Stimulated activated CD8-positive, alpha-beta memory T cell treated with anti-CD3 and anti-CD28 coated beads, Interleukin-15, amount 100 ng/mL, for 48 hours (primary cell): ENCODE data around the gene GINS3.

ENCODE experiments used
- DNase-seq, 2 donors: peaks; one replicate each; pipeline ENCODE4 v3.0.0-alpha.2; 2020; ENCODE audit warnings: low read depth in 2 of 2

Gene GINS3

DNA sequence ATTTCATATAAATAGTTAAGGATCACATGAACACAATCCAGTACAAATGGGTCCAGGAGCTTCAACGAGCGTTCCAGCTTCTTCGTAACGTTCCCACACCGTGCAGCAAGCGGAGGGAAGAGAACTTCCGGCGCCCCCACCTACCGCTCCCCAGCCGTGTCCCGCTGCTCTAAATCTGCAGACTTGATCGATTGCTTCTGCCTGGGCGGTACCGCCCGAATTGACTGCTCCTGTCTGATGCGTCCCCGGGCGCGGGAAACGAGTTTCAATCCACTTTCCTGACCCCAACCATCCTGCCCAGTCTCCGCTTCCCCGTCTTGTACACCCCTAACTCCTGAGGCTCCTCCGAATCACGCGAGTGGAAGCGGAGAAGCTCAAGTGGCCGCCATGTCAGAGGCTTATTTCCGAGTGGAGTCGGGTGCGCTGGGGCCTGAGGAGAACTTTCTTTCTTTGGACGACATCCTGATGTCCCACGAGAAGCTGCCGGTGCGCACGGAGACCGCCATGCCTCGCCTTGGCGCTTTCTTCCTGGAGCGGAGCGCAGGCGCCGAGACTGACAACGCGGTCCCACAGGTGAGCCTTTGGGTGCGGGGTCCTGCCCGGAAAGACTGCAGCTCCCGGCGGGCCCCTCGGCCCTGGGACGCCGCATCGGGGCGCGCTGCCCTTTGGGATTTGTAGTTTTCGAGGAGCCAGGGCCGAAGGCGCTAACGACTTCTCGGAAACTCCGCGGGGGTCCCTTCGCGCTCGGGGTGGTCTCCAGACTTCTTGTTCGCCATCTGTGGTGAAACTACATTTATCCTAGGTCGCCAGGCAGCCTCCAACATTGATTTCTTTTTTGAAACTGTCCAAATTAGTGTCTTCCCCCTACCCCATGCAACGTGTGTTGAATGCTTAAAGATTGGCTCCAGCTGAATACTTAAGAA, at the start of gene GINS3:
Gene GINS3, plus strand, starts transcription at position 257 of the 923 bp plus-strand sequence. Its CDS starts 131 bp downstream, at position 388.
- DNase-seq, result peak; percentile 78

GRCh38 chr16:58343562-58343961, 48.7 kb upstream of the GINS3 start:
- DNase-seq, result no peak

DNA sequence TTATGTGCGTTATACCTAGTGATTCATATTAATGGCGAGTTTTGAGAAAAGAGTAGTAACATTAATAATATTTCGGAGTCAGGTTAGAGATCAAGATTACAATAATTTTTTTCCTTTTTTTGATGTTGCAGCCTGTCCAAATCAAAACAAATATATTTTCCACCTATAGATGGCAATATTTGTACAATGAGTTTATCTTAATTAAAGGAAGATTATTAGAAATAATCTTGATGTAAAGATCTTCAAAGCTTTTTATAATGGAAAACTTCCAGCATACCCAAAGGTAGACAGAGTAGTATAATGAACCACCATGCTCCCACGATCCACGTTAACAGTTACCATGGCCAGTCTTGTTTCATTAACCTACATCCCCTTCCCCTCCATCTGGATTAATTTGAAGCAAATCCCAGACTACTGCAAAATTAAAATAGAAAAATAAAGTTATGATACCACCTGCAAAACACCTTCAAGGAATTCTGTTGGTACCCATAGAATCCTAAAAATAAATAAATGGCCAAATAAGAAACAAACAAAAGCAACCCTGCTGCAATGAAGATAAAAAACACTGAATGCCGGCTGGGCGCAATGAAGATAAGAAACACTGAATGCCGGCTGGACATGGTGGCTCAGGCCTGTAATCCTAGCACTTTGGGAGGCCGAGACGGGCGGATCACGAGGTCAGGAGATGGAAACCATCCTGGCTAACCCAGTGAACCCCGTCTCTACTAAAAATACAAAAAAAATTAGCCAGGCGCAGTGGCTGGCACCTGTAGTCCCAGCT, 46.5 kb upstream of the GINS3 start:
- no peak for DNase-seq

GRCh38 chr16:58346831-58347371, 45.4 kb upstream of the GINS3 start:
- DNase-seq, result no peak

- DNase-seq, result no peak
These were observed 43.3 kb upstream of the GINS3 start for GRCh38 chr16:58348986-58349385.

DNA sequence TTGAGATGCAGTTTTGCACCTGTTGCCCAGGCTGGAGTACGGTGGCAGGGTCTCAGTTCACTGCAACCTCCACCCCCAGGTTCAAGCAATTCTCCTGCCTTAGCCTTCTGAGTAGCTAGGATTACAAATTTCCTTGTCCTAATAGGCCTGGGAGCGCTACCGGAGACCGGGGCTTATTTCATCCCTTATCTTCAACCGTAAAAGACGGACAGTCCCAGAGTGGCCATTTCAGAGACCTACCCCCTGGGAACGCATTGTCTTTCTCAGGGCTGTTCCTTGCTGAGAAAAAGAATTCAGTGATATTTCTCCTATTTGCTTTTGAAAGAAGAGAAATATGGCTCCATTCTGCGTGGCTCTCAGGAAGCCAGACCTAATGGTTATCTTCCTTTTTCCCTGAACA, 39.6 kb upstream of the GINS3 start:
- DNase-seq, result no peak

GRCh38 chr16:58360041-58360634, 32.1 kb upstream of the GINS3 start:
- DNase-seq, result no peak

GRCh38 chr16:58361726-58362125, 30.5 kb upstream of the GINS3 start:
- no peak for DNase-seq

- no peak for DNase-seq
These were observed 28.4 kb upstream of the GINS3 start for GRCh38 chr16:58363746-58364393.

GRCh38 chr16:58365623-58366022, 26.6 kb upstream of the GINS3 start:
- DNase-seq, result no peak

DNA sequence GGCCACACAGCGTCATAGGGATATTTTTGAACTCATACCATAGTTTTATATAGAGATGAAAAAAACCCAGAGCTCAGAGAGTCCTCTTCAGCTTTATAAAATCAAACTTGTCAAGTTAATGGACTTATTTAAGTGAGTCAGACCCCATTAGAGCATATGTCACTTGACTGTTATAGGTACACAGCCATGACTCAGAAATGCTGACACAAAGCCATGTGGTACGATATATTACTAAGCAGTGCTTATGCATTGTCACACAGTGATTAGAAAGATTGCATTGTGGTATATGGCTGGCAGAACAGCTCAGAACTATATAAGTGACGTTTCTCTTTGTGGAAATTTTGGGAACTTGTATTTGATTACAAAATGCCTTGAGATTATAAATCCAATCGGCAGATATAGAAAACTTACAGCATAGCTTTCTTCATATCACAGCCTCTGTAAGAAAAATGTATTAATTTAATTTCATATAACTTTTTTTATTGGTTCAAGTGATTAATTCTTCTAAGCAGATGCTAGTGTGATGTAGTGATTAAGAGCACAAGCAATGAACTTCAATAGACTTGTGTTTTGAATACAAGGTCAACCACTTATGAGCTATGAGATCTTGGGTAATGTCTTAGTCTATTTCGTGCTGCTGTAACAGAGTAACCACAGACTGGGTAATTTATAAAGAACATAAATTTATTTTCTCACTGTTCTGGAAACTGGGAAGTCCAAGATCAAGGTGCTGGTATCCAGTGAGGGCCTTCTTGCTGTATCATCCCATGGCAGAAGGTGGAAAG, 25.8 kb upstream of the GINS3 start:
- DNase-seq, result no peak

DNA sequence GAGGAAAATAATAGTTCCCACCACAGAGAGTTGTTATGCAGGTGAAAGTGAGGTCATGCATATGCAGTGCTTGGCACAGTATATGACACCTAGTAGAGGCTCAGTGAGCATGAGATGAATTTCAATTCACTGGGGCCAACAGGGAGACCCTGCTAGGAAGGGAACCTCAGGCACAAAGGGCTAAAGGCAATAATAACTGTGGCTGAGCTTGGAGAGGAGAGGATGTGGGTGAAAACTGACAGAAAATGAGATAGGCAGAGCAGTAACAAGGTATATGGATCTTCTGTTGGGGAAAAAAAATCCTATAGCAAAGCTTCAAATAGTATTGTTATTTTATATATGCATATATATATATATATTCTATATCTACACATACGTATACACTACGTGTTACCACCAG, 25.0 kb upstream of the GINS3 start:
- DNase-seq, result no peak

DNA sequence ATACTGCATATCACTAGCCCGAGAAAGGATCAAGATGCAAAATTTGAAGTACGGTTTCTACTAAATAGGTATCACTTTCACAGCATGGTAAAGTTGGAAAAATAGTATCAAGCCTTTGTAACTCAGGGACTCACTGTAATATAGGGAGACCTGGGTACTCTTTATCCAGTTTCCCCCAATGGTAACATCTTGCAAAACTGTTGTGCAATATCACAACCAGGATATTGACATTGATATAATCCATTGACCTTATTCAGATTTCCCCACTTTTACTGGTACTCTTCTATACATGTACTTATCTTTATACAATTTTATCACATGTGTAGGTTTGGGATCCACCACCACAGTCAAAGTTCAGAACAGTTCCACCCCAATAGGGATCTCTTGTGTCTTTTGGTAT, 20.4 kb upstream of the GINS3 start:
- no peak for DNase-seq

- DNase-seq, result no peak
These were observed 16.9 kb upstream of the GINS3 start for GRCh38 chr16:58375386-58375785.

DNA sequence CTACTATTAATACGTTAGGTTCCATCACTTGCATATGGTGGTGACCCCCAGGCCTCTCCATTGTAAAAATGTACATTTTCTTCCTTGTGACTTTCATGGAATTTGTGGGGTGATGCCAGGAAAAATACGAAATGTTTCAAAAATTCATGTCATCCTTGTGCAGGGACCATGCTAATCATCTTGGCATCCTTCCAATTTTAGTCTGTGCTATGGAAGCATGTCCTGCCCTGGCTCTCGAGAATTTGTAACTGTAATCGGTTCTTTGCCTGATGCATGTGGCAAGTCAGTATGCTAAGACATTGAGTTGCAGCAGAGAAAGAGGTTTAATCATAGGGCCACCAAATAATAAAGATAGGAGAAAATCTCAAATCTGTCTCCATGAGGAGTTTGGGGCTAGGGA, 14.3 kb upstream of the GINS3 start:
- no peak for DNase-seq

DNA sequence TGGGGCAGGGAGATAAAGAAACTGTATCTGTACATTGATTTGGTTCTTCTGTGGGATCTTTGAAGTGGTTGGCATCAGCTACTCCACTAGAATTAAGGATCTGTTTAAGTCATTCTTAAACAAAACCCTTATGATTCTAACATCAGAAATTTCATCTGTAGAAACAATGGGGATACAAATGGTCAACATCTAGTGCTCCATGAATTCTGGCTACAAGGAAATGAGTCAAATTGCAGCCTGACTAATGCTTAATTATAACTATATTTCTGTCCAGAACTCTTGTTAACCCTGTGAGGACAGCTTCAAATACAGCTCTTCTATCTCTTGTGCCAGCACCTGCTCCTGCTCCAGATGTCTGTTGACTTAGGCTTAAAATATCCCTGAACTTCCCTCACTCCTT, 13.9 kb upstream of the GINS3 start:
- no peak for DNase-seq

DNA sequence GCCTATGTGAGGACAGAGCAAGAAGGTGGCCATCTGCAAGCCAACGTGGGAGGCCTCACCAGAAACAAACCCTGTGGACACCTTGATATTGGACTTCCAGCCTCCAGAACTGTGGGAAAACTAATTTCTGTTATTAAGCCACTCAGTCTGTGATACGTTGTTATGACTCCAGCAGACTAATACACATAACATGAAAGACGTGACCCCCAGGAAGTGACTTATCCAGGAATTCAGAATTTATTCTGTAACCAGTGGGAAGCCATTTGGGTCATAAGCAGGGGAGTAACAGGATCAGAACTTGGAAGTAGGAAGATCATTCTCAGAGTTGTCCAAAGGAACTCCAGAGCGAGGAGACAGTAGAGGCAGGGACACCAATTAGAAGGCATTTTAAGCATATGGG, 12.5 kb upstream of the GINS3 start:
- no peak for DNase-seq

GRCh38 chr16:58381661-58382060, 10.6 kb upstream of the GINS3 start:
- no peak for DNase-seq

DNA sequence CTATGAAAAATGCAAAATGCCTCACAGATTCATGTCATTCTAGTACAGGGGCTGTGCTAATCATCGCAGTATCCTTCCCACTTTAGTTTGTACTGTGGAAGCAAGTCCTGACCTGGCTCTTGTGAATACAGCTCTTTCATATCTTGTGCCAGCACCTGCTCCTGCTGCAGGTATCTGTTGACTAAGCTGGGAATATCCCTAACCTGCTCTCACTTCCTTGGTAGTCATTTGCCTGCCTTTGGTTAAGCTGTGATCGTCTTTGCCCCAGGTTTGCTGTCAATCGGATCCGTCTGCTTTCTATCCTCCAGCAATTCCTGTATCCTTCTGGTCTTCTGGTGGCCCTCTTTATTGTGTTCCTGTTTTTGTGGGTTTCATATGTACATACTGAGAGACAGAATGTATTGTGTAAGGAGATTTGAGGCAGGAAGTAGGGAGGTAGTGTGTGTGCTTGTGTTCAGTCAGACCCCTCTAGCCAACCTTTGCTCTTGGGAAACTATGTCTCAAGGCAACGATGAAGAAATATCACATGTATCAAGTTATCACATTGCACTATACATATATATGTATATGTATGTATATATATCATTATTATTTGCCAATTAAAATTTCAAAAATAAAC, 7.7 kb upstream of the GINS3 start:
- DNase-seq, result no peak

DNA sequence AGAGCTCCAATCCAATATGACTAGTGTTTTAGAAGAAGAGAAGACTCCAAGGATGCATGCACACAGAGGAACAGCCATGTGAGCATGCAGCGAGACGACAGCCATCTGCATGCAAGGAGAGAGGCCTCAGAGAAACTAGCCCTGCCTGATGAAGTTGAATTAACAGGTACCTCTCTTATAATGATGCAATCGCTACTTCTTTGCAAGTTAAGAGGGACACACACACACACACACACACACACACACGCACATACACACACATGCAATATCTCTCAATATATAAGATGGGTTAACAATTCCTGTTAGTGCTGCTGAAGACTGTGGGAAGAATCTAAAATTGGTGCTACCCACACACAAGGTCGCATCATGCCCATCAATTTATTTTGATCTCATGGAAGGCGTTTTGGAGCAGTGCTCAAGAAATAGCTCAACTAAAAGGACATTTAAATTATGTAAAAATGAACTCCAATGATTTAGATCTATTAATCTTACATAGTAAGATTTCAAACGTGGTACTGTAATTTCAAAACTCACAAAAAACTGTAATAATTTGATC, 7.0 kb upstream of the GINS3 start:
- no peak for DNase-seq
